Naive B cell (primary cell): Measurements from ENCODE around the gene SPEM2. TPM values are rescaled to one million over a fixed set of nuclear protein-coding genes. Genes with fewer than 3 reads are reported as not detected.

Source experiments
- ATAC-seq, 2 donors: fragments of 150-1000 bp; cut with Tn5 transposase; 2 replicates each; pipeline ENCODE4 v1.10.0; 2021; ENCODE audit warnings: low read depth in 2 of 2, mild to moderate bottlenecking in 2 of 2, moderate library complexity in 2 of 2
- DNase-seq: peaks from one replicate; pipeline ENCODE4 v3.0.0; 2022
- H3K27ac Mint-ChIP-seq, 6 donors: one replicate each; pipeline ENCODE4 v1.8.0; 2020 to 2022; ENCODE audit warnings: mild to moderate bottlenecking in 6 of 6, mixed read lengths in 6 of 6, moderate library complexity in 5 of 6, inconsistent platforms in 2 of 6
- H3K27me3 Mint-ChIP-seq, 3 donors: one replicate each; pipeline ENCODE4 v1.8.0; 2021 to 2022; ENCODE audit warnings: mixed read lengths in 3 of 3, mild to moderate bottlenecking in 1 of 3
- H3K36me3 Mint-ChIP-seq, 2 donors: one replicate each; pipeline ENCODE4 v1.8.0; 2020 to 2022; ENCODE audit warnings: mixed read lengths in 2 of 2, inconsistent platforms in 1 of 2, mild to moderate bottlenecking in 1 of 2
- H3K4me1 Mint-ChIP-seq, 3 donors: one replicate each; pipeline ENCODE4 v1.8.0; 2020 to 2022; ENCODE audit warnings: mixed read lengths in 3 of 3, inconsistent platforms in 1 of 3, mild to moderate bottlenecking in 1 of 3, moderate library complexity in 1 of 3
- H3K4me3 Mint-ChIP-seq, 8 donors: one replicate each; pipeline ENCODE4 v1.8.0; 2020 to 2022; ENCODE audit warnings: mild to moderate bottlenecking in 8 of 8, mixed read lengths in 8 of 8, moderate library complexity in 8 of 8, inconsistent platforms in 2 of 8
- H3K9me3 Mint-ChIP-seq, 7 donors: one replicate each; pipeline ENCODE4 v1.8.0; 2020 to 2022; ENCODE audit warnings: mixed read lengths in 7 of 7, mild to moderate bottlenecking in 5 of 7, inconsistent platforms in 2 of 7, moderate library complexity in 1 of 7
- polyA plus RNA-seq, 6 donors: library from polyadenylated mRNA; unstranded; fragments of 300-500 nt; fragmentation: Illumina TruSeq; gene quantifications; one replicate each; pipeline ENCODE4 v1.2.3, GENCODE V29; 2021; ENCODE audit warnings: low read depth in 6 of 6

SPEM2 gene
- polyA plus RNA-seq, 6 donors from 2014 or later: not detected

DNA sequence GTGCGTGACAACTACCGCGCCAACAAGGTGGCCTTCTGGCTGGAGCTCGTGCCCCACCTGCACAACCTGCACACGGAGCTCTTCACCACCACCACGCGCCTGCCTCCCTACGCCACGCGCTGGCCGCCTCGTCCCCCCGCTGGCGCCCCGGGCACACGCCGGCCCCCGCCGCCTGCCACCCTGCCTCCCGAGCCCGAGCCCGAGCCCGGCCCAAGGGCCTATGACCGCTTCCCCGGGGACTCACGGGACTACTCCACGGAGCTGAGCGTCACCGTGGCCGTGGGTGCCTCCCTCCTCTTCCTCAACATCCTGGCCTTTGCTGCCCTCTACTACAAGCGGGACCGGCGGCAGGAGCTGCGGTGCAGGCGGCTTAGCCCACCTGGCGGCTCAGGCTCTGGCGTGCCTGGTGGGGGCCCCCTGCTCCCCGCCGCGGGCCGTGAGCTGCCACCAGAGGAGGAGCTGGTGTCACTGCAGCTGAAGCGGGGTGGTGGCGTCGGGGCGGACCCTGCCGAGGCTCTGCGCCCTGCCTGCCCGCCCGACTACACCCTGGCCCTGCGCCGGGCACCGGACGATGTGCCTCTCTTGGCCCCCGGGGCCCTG, 8.3 kb upstream of the SPEM2 start:
- ATAC-seq: no peak
- DNase-seq: no peak
- Mint-ChIP-seq H3K36me3 (no peaks in the 10 kb centered on the region), H3K27ac (no peak overlapping the region), H3K9me3 (no peaks in the 10 kb centered on the region), H3K27me3 (peaks cover 3 to 17% (median 9%) of the 10 kb centered on the region in 3 donors), H3K4me3 (no peak overlapping the region), H3K4me1 (no peaks in the 10 kb centered on the region)

GRCh38 chr17:7418472-7419152, 6.8 kb upstream of the SPEM2 start:
- H3K36me3 Mint-ChIP-seq: no peaks in the 10 kb centered on the region
- no peak for ATAC-seq
- no peaks in the 10 kb centered on the region for H3K9me3 Mint-ChIP-seq
- H3K4me3 Mint-ChIP-seq: no peak overlapping the region
- no peak for DNase-seq
- H3K27ac Mint-ChIP-seq: no peak overlapping the region
- H3K4me1 Mint-ChIP-seq: no peaks in the 10 kb centered on the region
- peaks cover 3 to 17% (median 9%) of the 10 kb centered on the region in 3 donors for H3K27me3 Mint-ChIP-seq

- no peaks in the 10 kb centered on the region for H3K9me3 Mint-ChIP-seq
- H3K27me3 Mint-ChIP-seq: peaks cover 3 to 22% (median 15%) of the 10 kb centered on the region in 3 donors
- H3K4me1 Mint-ChIP-seq: no peaks in the 10 kb centered on the region
- H3K27ac Mint-ChIP-seq: no peak within 1 kb of the TSS
- no peaks in the 10 kb centered on the region for H3K36me3 Mint-ChIP-seq
- DNase-seq (no peak), ATAC-seq (no peak)
- H3K4me3 Mint-ChIP-seq: no peak within 1 kb of the TSS
Measured at GRCh38 chr17:7419819-7420610, 5.4 kb upstream of the SPEM2 start, which contains the start of gene SPEM1. TSS of gene SPEM1 (plus strand) at chr17:7420324. CDS start at chr17:7420385, 61 bp downstream.

DNA sequence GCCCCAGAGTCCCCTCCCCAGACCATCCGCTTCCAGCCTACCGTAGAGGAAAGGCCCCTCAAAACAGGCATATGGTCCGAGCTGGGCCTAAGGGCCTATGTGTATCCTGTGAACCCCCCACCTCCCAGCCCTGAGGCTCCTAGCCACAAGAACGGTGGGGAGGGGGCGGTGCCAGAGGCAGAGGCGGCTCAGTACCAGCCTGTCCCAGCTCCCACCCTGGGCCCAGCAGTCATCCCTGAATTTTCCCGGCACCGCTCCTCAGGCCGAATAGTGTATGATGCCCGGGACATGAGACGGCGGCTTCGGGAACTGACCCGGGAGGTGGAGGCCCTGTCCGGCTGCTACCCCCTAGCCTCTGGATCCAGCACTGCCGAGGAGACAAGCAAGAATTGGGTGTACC, 4.2 kb upstream of the SPEM2 start:
- no peak overlapping the region for H3K4me3 Mint-ChIP-seq
- no peaks in the 10 kb centered on the region for H3K9me3 Mint-ChIP-seq
- H3K4me1 Mint-ChIP-seq: no peaks in the 10 kb centered on the region
- H3K27me3 Mint-ChIP-seq: peaks cover 3 to 25% (median 19%) of the 10 kb centered on the region in 3 donors
- H3K36me3 Mint-ChIP-seq: no peaks in the 10 kb centered on the region
- no peak overlapping the region for H3K27ac Mint-ChIP-seq
- DNase-seq: no peak
- ATAC-seq: no peak

DNA sequence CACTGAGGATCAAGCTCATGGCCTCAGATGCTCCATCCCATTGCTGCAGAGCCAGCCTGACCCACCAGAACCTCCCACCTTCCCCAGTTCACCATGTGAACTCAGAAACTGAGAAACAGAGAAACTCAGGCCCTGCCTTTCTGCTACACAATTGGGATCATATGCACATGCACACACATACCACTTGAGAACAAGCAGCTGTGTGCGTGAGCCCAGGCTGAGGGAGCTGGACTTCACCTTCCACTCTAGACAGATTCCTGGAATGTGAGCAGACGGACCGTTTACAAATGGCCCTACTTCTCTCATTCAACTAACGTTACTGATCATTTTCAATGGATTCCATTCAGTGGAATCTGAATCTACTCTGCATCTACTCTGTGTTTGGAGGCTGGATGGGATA, 1.7 kb upstream of the SPEM2 start:
- H3K4me1 Mint-ChIP-seq: no peaks in the 10 kb centered on the region
- no peak overlapping the region for H3K27ac Mint-ChIP-seq
- H3K27me3 Mint-ChIP-seq: peaks cover 0 to 22% (median 16%) of the 10 kb centered on the region in 3 donors

GRCh38 chr17:7425756-7426155, 340 bp downstream of the SPEM2 start:
- no peak overlapping the region for H3K27ac Mint-ChIP-seq
- H3K27me3 Mint-ChIP-seq: peaks cover 0 to 13% (median 8%) of the 10 kb centered on the region in 3 donors
- DNase-seq: no peak
- H3K4me3 Mint-ChIP-seq: no peak overlapping the region
- H3K36me3 Mint-ChIP-seq: no peaks in the 10 kb centered on the region
- H3K4me1 Mint-ChIP-seq: no peaks in the 10 kb centered on the region
- ATAC-seq: no peak
- H3K9me3 Mint-ChIP-seq: no peaks in the 10 kb centered on the region

More for the DNA sequence above, 1.7 kb upstream of the SPEM2 start:
- ATAC-seq (no peak), DNase-seq (no peak)
- H3K36me3 Mint-ChIP-seq: no peaks in the 10 kb centered on the region
- no peak overlapping the region for H3K4me3 Mint-ChIP-seq
- H3K9me3 Mint-ChIP-seq: no peaks in the 10 kb centered on the region

DNA sequence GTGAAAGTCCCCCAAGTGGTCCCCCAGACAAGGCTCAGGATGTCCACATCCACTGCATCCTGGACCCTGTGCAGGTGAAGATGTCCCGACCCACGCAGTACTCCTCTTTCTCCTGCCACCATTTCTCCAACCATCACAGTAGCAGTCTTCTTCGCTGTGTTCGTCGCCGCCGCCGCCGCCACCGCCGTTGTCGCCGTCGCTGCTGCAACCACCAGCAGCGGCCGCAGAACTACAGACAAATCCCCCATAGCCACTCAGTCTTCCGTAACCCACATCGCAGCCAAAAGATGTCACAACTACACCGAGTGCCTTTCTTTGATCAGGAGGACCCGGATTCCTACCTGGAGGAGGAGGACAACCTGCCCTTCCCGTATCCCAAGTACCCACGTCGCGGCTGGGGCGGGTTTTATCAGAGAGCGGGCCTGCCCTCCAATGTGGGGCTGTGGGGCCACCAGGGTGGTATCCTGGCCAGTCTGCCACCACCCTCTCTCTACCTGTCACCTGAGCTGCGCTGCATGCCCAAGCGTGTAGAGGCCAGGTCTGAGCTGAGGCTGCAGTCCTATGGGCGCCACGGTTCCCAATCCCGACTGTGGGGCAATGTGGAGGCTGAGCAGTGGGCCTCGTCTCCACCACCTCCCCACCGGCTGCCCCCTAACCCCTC, 917 bp downstream of the SPEM2 start:
- Mint-ChIP-seq H3K4me1 (no peaks in the 10 kb centered on the region), H3K27ac (no peak overlapping the region), H3K27me3 (peaks cover 0 to 13% (median 8%) of the 10 kb centered on the region in 3 donors), H3K36me3 (no peaks in the 10 kb centered on the region), H3K4me3 (no peak overlapping the region), H3K9me3 (no peaks in the 10 kb centered on the region)
- DNase-seq: no peak
- ATAC-seq: no peak

- no peak for DNase-seq
Measured at GRCh38 chr17:7426896-7427489, 1.6 kb downstream of the SPEM2 start.

GRCh38 chr17:7427549-7427948, 2.1 kb downstream of the SPEM2 start:
- H3K27ac Mint-ChIP-seq: no peak overlapping the region
- H3K4me1 Mint-ChIP-seq: no peaks in the 10 kb centered on the region
- H3K4me3 Mint-ChIP-seq: no peak overlapping the region
- no peaks in the 10 kb centered on the region for H3K36me3 Mint-ChIP-seq
- no peak for DNase-seq
- no peaks in the 10 kb centered on the region for H3K9me3 Mint-ChIP-seq
- peaks cover 0 to 13% (median 8%) of the 10 kb centered on the region in 3 donors for H3K27me3 Mint-ChIP-seq
- ATAC-seq: no peak

More at GRCh38 chr17:7426896-7427489, 1.6 kb downstream of the SPEM2 start:
- no peak overlapping the region for H3K27ac Mint-ChIP-seq
- H3K4me3 Mint-ChIP-seq: no peak overlapping the region
- H3K27me3 Mint-ChIP-seq: peaks cover 0 to 13% (median 8%) of the 10 kb centered on the region in 3 donors
- ATAC-seq: no peak
- no peaks in the 10 kb centered on the region for H3K9me3 Mint-ChIP-seq
- no peaks in the 10 kb centered on the region for H3K4me1 Mint-ChIP-seq
- no peaks in the 10 kb centered on the region for H3K36me3 Mint-ChIP-seq

- Mint-ChIP-seq H3K4me1 (no peaks in the 10 kb centered on the region), H3K9me3 (no peaks in the 10 kb centered on the region), H3K27ac (no peak within 1 kb of the TSS), H3K27me3 (peaks cover 0 to 13% (median 8%) of the 10 kb centered on the region in 3 donors), H3K36me3 (no peaks in the 10 kb centered on the region), H3K4me3 (no peak within 1 kb of the TSS)
- no peak for DNase-seq
- no peak for ATAC-seq
Measured at GRCh38 chr17:7428557-7428956, 3.1 kb downstream of the SPEM2 start, which contains the start of gene SPEM3. TSS of gene SPEM3 (plus strand) at chr17:7428857. CDS start at chr17:7428903, 46 bp downstream.

DNA sequence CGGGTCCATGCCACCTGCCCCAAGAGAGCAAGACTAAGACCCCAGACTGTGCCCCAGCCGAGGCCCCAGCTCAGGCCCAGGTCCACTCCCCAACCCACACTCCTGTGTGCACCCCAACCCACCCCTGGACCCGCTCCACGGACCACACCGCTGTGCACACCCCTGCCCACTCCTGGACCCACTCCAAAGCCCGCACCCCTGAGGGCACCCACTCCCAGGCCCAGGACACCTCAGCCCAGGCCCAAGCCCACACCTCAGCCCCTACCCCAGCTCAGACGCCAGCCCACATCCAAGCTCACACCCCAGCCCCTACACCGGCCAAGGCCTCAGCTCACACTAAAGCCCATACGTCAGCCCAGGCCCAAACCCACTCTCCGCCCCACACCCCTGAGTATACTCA, 4.3 kb downstream of the SPEM2 start:
- DNase-seq (no peak), ATAC-seq (no peak)
- Mint-ChIP-seq H3K27ac (peak overlapping the region in 1 of 6 donors; percentile 22), H3K36me3 (no peaks in the 10 kb centered on the region), H3K27me3 (peaks cover 0 to 10% (median 6%) of the 10 kb centered on the region in 3 donors), H3K4me1 (no peaks in the 10 kb centered on the region), H3K4me3 (no peak overlapping the region), H3K9me3 (no peaks in the 10 kb centered on the region)

- ATAC-seq (no peak), DNase-seq (no peak)
- Mint-ChIP-seq H3K27ac (no peak overlapping the region), H3K9me3 (no peaks in the 10 kb centered on the region), H3K4me3 (no peak overlapping the region), H3K4me1 (peaks cover 3 to 13% (median 11%) of the 10 kb centered on the region in 3 donors), H3K27me3 (peaks cover 0 to 3% (median 0%) of the 10 kb centered on the region in 3 donors), H3K36me3 (no peaks in the 10 kb centered on the region)
Measured at GRCh38 chr17:7431231-7431630, 5.8 kb downstream of the SPEM2 start.

DNA sequence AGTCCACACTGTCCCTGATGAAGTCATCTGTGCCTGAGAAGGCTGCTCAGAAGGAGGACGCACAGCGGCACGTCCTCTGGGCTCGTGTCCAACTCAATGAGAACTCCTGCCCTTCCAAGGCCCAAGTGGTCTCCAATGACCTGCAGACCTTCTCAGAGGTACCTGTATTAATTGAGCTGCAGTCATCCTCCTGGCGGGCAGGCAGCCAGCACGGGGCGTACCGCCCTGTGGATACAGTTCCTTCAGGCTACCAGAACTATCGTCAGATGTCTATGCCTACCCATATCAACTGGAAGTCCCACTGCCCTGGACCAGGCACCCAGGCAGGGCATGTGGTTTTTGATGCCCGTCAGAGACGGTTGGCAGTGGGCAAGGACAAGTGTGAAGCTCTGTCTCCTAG, 6.9 kb downstream of the SPEM2 start:
- Mint-ChIP-seq H3K4me3 (peak overlapping the region in 3 of 8 donors; percentile 16 to 55 (median 51)), H3K27me3 (no peaks in the 10 kb centered on the region), H3K27ac (no peak overlapping the region), H3K36me3 (no peaks in the 10 kb centered on the region), H3K9me3 (no peaks in the 10 kb centered on the region), H3K4me1 (peaks cover 7 to 20% (median 18%) of the 10 kb centered on the region in 3 donors)
- DNase-seq (no peak), ATAC-seq (no peak)
